HG02798 (cell line): ENCODE measurements around the gene MAGEA11.
"Not testable (repeated sequence)": the region's sequence is repeated elsewhere in the genome, so short reads cannot be mapped to it uniquely, and the experiment has no call there.

Experiments
- ATAC-seq: cut with Tn5 transposase; IDR thresholded peaks from one replicate; pipeline ENCODE4 v1.9.1; 2021; ENCODE audit warnings: mild to moderate bottlenecking; ENCODE audit not compliant: unreplicated experiment, poor library complexity

Gene MAGEA11

GRCh38 chrX:149711545-149712236, at the start of gene MAGEA11:
Gene MAGEA11, plus strand, starts transcription at chrX:149712060. Its CDS starts 1,100 bp downstream, at chrX:149713160.
- no peak for ATAC-seq

- not testable (repeated sequence) for ATAC-seq
These were observed 36.8 kb upstream of the MAGEA11 start for GRCh38 chrX:149675088-149675487.

- ATAC-seq: not testable (repeated sequence)
These were observed 36.3 kb upstream of the MAGEA11 start for GRCh38 chrX:149675554-149675953.

- ATAC-seq: not testable (repeated sequence)
These were observed 32.6 kb upstream of the MAGEA11 start for GRCh38 chrX:149679164-149679678.

GRCh38 chrX:149681182-149681581, 30.7 kb upstream of the MAGEA11 start:
- no peak for ATAC-seq

GRCh38 chrX:149682031-149682430, 29.8 kb upstream of the MAGEA11 start:
- ATAC-seq: no peak

- ATAC-seq: no peak
These were observed 28.6 kb upstream of the MAGEA11 start for GRCh38 chrX:149682956-149683947.

GRCh38 chrX:149683966-149684730, 27.7 kb upstream of the MAGEA11 start:
- no peak for ATAC-seq

GRCh38 chrX:149687991-149688390, 23.9 kb upstream of the MAGEA11 start:
- ATAC-seq: no peak

GRCh38 chrX:149688552-149688951, 23.3 kb upstream of the MAGEA11 start:
- no peak for ATAC-seq

GRCh38 chrX:149691794-149692193, 20.1 kb upstream of the MAGEA11 start:
- no peak for ATAC-seq

- not testable (repeated sequence) for ATAC-seq
These were observed 19.1 kb upstream of the MAGEA11 start for GRCh38 chrX:149692686-149693272.

GRCh38 chrX:149699761-149700160, 12.1 kb upstream of the MAGEA11 start:
- ATAC-seq: no peak

- ATAC-seq: no peak
These were observed 7.2 kb upstream of the MAGEA11 start for GRCh38 chrX:149704664-149705063.

GRCh38 chrX:149707147-149707901, 4.5 kb upstream of the MAGEA11 start:
- no peak for ATAC-seq

- ATAC-seq: no peak
These were observed 971 bp downstream of the MAGEA11 start for GRCh38 chrX:149712831-149713230.

- no peak for ATAC-seq
These were observed 1.6 kb downstream of the MAGEA11 start for GRCh38 chrX:149713279-149714050.

- no peak for ATAC-seq
These were observed 3.6 kb downstream of the MAGEA11 start for GRCh38 chrX:149715468-149715867.
